GF-D8 (cell line): ENCODE measurements around the gene DONSON.
A peak's percentile ranks its signal among the peaks of the same experiment; 100 is the strongest.

Experiments used
- DNase-seq: peaks from one replicate; lab custom pipeline; 2025; lab: John Stamatoyannopoulos, UW

Gene DONSON

DNA sequence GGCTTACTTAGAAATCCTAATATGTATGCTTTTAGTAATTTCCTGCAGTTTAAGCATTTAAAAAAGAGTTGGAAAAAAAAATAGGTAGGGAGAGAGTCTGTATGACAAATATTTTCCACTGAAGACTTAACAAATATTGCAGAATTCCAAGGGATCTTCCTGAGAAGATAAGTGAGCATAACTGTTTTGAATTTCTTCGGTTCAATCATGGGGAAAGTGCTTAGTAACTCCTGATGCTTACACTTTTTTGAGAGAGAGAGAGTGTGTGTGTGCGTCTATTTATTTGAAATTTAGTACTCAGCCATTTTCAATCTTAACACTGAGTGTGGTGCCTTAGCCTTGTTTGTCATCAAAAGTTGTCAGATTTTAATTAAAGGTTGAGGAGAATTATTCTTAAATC lies 27.1 kb downstream of the DONSON start:
- no peak for DNase-seq

GRCh38 chr21:33560965-33561364 lies 27.5 kb downstream of the DONSON start:
- DNase-seq = no peak

GRCh38 chr21:33559813-33560212 lies 28.7 kb downstream of the DONSON start:
- DNase-seq = no peak

GRCh38 chr21:33558777-33559421 lies 29.6 kb downstream of the DONSON start:
- no peak for DNase-seq

GRCh38 chr21:33557447-33557846 lies 31.0 kb downstream of the DONSON start:
- DNase-seq = no peak

DNA sequence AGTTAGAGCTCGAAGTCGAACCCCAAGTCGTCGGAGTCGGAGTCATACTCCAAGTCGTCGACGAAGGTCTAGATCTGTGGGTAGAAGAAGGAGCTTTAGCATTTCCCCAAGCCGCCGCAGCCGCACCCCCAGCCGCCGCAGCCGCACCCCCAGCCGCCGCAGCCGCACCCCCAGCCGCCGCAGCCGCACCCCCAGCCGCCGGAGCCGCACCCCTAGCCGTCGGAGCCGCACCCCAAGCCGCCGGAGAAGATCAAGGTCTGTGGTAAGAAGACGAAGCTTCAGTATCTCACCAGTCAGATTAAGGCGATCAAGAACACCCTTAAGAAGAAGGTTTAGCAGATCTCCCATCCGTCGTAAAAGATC lies 33.5 kb downstream of the DONSON start:
- no peak for DNase-seq

DNA sequence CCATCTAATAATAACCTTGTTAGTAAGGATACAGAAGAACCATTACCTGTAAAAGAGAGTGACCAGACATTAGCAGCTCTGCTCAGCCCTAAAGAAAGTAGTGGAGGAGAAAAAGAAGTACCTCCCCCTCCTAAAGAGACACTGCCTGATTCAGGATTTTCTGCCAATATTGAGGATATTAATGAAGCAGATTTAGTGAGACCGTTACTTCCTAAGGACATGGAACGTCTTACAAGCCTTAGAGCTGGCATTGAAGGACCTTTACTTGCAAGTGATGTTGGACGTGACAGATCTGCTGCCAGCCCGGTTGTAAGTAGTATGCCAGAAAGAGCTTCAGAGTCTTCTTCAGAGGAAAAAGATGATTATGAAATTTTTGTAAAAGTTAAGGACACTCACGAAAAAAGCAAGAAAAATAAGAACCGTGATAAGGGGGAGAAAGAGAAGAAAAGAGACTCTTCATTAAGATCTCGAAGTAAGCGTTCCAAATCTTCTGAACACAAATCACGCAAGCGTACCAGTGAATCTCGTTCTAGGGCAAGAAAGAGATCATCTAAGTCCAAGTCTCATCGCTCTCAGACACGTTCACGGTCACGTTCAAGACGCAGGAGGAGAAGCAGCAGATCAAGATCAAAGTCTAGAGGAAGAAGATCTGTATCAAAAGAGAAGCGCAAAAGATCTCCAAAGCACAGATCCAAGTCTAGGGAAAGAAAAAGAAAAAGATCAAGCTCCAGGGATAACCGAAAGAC lies 34.1 kb downstream of the DONSON start:
- DNase-seq = no peak

DNA sequence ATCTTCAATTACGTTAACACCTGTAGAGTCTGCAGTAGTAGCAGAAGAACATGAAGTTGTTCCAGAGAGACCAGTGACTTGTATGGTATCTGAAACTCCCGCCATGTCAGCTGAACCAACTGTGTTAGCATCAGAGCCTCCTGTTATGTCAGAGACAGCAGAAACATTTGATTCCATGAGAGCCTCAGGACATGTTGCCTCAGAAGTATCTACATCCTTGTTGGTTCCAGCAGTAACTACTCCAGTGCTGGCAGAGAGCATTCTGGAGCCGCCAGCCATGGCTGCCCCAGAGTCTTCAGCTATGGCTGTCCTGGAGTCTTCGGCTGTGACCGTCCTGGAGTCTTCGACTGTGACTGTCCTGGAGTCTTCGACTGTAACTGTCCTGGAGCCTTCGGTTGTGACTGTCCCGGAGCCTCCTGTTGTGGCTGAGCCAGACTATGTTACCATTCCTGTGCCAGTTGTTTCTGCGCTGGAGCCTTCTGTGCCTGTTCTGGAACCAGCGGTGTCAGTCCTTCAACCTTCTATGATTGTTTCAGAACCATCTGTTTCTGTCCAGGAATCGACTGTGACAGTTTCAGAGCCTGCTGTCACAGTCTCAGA lies 35.4 kb downstream of the DONSON start:
- no peak for DNase-seq

DNA sequence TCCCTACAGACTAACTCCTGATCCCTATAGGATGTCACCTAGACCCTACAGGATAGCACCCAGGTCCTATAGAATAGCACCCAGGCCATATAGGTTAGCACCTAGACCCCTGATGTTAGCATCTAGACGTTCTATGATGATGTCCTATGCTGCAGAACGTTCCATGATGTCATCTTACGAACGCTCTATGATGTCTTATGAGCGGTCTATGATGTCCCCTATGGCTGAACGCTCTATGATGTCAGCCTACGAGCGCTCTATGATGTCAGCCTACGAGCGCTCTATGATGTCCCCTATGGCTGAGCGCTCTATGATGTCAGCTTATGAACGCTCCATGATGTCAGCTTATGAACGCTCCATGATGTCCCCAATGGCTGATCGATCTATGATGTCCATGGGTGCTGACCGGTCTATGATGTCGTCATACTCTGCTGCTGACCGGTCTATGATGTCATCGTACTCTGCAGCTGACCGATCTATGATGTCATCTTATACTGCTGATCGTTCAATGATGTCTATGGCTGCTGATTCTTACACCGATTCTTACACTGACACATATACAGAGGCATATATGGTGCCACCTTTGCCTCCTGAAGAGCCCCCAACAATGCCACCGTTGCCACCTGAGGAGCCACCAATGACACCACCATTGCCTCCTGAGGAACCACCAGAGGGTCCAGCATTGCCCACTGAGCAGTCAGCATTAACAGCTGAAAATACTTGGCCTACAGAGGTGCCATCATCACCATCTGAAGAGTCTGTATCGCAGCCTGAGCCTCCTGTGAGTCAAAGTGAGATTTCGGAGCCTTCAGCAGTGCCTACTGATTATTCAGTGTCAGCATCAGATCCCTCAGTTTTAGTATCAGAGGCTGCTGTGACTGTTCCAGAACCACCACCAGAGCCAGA lies 36.1 kb downstream of the DONSON start:
- no peak for DNase-seq

DNA sequence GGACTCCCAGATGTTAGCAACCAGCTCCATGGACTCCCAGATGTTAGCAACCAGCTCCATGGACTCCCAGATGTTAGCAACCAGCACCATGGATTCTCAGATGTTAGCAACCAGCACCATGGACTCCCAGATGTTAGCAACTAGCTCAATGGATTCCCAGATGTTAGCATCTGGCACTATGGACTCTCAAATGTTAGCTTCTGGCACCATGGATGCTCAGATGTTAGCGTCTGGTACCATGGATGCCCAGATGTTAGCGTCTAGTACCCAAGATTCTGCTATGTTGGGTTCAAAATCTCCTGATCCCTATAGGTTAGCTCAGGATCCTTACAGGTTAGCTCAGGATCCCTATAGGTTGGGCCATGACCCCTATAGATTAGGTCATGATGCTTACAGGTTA lies 36.8 kb downstream of the DONSON start:
- no peak for DNase-seq

DNA sequence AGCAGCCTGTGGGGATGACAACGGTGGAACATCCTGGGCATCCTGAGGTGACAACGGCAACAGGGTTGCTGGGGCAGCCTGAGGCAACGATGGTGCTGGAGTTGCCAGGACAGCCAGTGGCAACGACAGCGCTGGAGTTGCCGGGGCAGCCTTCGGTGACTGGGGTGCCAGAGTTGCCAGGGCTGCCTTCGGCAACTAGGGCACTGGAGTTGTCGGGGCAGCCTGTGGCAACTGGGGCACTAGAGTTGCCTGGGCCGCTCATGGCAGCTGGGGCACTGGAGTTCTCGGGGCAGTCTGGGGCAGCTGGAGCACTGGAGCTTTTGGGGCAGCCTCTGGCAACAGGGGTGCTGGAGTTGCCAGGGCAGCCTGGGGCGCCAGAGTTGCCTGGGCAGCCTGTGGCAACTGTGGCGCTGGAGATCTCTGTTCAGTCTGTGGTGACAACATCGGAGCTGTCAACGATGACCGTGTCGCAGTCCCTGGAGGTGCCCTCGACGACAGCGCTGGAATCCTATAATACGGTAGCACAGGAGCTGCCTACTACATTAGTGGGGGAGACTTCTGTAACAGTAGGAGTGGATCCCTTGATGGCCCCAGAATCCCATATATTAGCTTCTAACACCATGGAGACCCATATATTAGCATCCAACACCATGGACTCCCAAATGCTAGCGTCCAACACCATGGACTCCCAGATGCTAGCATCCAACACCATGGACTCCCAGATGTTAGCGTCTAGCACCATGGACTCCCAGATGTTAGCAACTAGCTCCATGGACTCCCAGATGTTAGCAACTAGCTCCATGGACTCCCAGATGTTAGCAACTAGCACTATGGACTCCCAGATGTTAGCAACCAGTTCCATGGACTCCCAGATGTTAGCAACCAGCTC lies 37.5 kb downstream of the DONSON start:
- DNase-seq = no peak

GRCh38 chr21:33549848-33550771 lies 38.4 kb downstream of the DONSON start:
- DNase-seq = no peak

- peak; percentile 55 for DNase-seq
Observed at GRCh38 chr21:33546086-33546485, 42.4 kb downstream of the DONSON start.

GRCh38 chr21:33544451-33545195 lies 43.9 kb downstream of the DONSON start:
- DNase-seq = no peak

- DNase-seq = no peak
Observed at GRCh38 chr21:33543505-33544129, 44.9 kb downstream of the DONSON start.

DNA sequence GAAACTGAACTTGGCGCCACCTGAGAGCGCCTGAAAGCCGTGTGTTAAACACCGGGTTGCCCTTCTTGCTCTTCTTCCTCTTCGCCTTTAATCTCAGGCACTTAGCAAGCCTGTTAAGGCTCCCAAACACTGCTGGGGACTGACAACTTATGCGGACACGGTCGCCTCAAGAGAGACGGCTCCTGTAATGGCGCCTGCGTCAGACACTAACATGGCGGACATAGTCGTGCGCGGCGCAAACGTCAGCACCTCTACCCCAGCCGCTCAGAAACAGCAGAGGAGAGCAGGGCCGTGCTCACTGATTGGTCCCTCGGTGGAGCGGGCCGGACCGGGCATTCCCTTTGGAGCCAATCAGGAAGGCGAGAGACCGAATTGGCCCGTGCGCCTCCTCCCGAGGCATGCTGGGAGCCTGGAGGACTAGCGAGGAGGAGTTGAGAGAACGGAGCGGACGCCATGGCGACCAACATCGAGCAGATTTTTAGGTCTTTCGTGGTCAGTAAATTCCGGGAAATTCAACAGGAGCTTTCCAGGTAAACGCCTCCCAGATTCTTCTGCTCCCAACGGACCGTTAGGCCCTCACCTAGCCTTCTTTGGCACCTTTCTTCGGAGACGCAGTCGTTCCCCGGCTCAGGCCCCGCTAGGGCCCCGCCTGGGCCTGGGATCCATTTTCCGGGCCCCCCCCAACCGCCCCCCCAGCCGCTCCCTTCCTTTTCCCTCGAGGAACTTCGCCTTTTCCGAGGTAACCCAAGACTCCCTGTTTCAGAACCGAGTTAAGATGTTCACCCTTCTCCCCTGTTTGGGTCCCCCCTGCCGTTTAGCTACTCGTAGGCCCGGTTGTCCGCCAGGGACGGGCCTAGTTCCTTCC lies 45.6 kb downstream of the DONSON start, which contains the start of gene SON:
TSS of gene SON (plus strand) at position 399 of the 865 bp plus-strand sequence. CDS start at position 454, 55 bp downstream.
- peak; percentile 98 for DNase-seq

DNA sequence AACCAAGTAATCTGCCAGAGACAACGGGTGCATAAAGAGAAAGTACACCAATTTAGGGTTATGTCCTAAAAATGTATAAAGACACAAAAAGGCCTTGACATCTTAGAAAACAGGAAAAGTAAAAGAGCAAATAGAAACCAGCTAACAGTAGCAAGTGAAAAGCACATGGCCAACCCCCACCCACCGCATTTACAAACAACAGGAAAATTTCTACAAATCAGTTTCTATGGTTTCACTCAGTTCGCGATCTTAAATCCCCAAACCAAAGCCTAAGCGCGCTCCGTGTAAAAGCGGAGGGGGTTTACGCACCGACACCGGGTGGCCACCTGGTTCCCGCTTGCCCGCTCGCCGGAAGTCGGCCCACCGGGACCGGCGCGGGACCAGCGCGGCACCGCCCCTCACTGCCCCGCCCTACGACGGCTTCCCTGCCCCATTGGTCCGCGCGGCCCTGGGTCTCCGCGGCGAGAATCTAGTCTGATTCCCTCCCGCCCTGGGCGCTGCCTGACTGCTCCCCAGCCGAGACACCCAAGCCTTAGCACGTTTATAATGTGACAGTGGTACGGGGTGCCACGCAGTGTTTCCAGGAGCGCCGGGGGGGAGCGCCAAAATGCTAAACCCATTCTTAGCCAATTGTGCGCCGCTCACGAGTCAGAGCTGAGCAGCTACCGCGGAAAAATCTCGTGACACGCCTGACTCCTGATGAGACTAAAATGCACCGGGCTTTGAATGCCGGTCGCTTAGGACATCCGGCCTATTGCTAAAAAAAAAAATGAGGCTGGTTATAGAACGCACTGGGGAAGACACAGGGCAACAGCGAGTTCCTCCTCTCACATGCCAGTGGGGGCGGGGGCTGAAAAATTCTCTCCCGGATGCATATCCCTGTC lies 46.5 kb downstream of the DONSON start, which contains the start of gene GART:
TSS of gene GART (minus strand) at position 362 of the 884 bp plus-strand sequence. CDS start 2,802 bp downstream, outside the sequence.
- DNase-seq = peak; percentile 72
